Effector CD8-positive, alpha-beta T cell (primary cell): Measurements from ENCODE around the gene LLPH.

Experiments used
- DNase-seq: peaks from one replicate; lab custom pipeline; 2025; lab: John Stamatoyannopoulos, UW

Gene LLPH

GRCh38 chr12:66142826-66143225 is 12.3 kb upstream of the LLPH start:
- DNase-seq: no peak

GRCh38 chr12:66141299-66141698 is 10.7 kb upstream of the LLPH start:
- no peak for DNase-seq

- DNase-seq: no peak
These were observed 10.2 kb upstream of the LLPH start for GRCh38 chr12:66140731-66141130.

- DNase-seq: no peak
These were observed 8.8 kb upstream of the LLPH start for GRCh38 chr12:66139328-66139727.

GRCh38 chr12:66137937-66138336 is 7.4 kb upstream of the LLPH start:
- no peak for DNase-seq

GRCh38 chr12:66132408-66132807 is 1.9 kb upstream of the LLPH start:
- no peak for DNase-seq

- no peak for DNase-seq
These were observed 628 bp upstream of the LLPH start for GRCh38 chr12:66131067-66131688.

- no peak for DNase-seq
These were observed 650 bp downstream of the LLPH start for GRCh38 chr12:66129934-66130266.

- DNase-seq: no peak
These were observed 2.9 kb downstream of the LLPH start for GRCh38 chr12:66127650-66128049.

GRCh38 chr12:66120477-66120876 is 10.1 kb downstream of the LLPH start:
- DNase-seq: no peak

GRCh38 chr12:66119870-66120241 is 10.7 kb downstream of the LLPH start:
- no peak for DNase-seq

- DNase-seq: no peak
These were observed 11.2 kb downstream of the LLPH start for GRCh38 chr12:66119229-66119869.

- no peak for DNase-seq
These were observed 12.2 kb downstream of the LLPH start for GRCh38 chr12:66118240-66118891.

GRCh38 chr12:66117242-66117641 is 13.3 kb downstream of the LLPH start:
- DNase-seq: no peak

- no peak for DNase-seq
These were observed 15.4 kb downstream of the LLPH start for GRCh38 chr12:66115071-66115600.

- DNase-seq: no peak
These were observed 17.1 kb downstream of the LLPH start for GRCh38 chr12:66113471-66113870.

- DNase-seq: no peak
These were observed 18.9 kb downstream of the LLPH start for GRCh38 chr12:66111605-66112004.

- DNase-seq: no peak
These were observed 21.5 kb downstream of the LLPH start for GRCh38 chr12:66109056-66109455.

GRCh38 chr12:66108386-66108785 is 22.2 kb downstream of the LLPH start:
- no peak for DNase-seq

- DNase-seq: no peak
These were observed 23.1 kb downstream of the LLPH start for GRCh38 chr12:66107451-66107915.

GRCh38 chr12:66103016-66103913 is 27.3 kb downstream of the LLPH start:
- DNase-seq: no peak
